Adrenal gland (tissue), 5 donors: ENCODE measurements around the gene ATP8A2.

Experiments used
- POLR2A ChIP-seq, 2 donors: fragments of 450-650 bp; IDR thresholded peaks; one replicate each; pipeline ENCODE4 v1.6.1; 2017; ENCODE audit warnings: antibody characterized with exemption in 2 of 2, mild to moderate bottlenecking in 2 of 2, moderate library complexity in 1 of 2
- TF ChIP-seq, protein P1 (sequence below), 6 experiments: fragments of 450-650 bp in 4 of 6; fragments of 200-600 bp in 2 of 6; sonication (generic) in 1 of 6; IDR thresholded peaks; 1 replicate in 5 of 6; 2 replicates in 1 of 6; pipeline versions ENCODE4 v1.5.1 to v1.8.0; 2016 to 2021; ENCODE audit warnings: antibody characterized with exemption in 6 of 6, mild to moderate bottlenecking in 2 of 6, moderate library complexity in 1 of 6
- donor health status: DM: no; HTN: no; CAD: no.

- TF ChIP-seq, protein P1, sequence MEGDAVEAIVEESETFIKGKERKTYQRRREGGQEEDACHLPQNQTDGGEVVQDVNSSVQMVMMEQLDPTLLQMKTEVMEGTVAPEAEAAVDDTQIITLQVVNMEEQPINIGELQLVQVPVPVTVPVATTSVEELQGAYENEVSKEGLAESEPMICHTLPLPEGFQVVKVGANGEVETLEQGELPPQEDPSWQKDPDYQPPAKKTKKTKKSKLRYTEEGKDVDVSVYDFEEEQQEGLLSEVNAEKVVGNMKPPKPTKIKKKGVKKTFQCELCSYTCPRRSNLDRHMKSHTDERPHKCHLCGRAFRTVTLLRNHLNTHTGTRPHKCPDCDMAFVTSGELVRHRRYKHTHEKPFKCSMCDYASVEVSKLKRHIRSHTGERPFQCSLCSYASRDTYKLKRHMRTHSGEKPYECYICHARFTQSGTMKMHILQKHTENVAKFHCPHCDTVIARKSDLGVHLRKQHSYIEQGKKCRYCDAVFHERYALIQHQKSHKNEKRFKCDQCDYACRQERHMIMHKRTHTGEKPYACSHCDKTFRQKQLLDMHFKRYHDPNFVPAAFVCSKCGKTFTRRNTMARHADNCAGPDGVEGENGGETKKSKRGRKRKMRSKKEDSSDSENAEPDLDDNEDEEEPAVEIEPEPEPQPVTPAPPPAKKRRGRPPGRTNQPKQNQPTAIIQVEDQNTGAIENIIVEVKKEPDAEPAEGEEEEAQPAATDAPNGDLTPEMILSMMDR (IDR thresholded peaks at IDR 0.05) = no peak
- TF ChIP-seq POLR2A (IDR thresholded peaks at IDR 0.05) = no peak
Measured at GRCh38 chr13:25987987-25988386, 616.2 kb downstream of the ATP8A2 start.
